ENCODE measurements around the gene ATP13A1. TPM values are rescaled to one million over a fixed set of nuclear protein-coding genes. Genes with fewer than 3 reads are reported as not detected.
A peak's percentile ranks its signal among the peaks of the same experiment; 100 is the strongest.

Gene ATP13A1
- total RNA-seq, 1 donor from 2014 or later: 22.0 TPM

GRCh38 chr19:19662871-19663255 lies 613 bp downstream of the ATP13A1 start:
- peak in 1 of 2 donors; percentile 19 for DNase-seq (ENCODE audit: low read depth in 2 of 2)

GRCh38 chr19:19662344-19662743 lies 1.1 kb downstream of the ATP13A1 start:
- no peak for DNase-seq (ENCODE audit: low read depth in 2 of 2)

GRCh38 chr19:19661675-19662251 lies 1.7 kb downstream of the ATP13A1 start:
- DNase-seq (ENCODE audit: low read depth in 2 of 2): no peak

- no peak for DNase-seq (ENCODE audit: low read depth in 2 of 2)
Measured at GRCh38 chr19:19661141-19661674, 2.3 kb downstream of the ATP13A1 start.

GRCh38 chr19:19659646-19660245 lies 3.7 kb downstream of the ATP13A1 start:
- DNase-seq (ENCODE audit: low read depth in 2 of 2): no peak

GRCh38 chr19:19657397-19657783 lies 6.1 kb downstream of the ATP13A1 start:
- no peak for DNase-seq (ENCODE audit: low read depth in 2 of 2)

GRCh38 chr19:19656451-19657396 lies 6.8 kb downstream of the ATP13A1 start:
- no peak for DNase-seq (ENCODE audit: low read depth in 2 of 2)

- no peak for DNase-seq (ENCODE audit: low read depth in 2 of 2)
Measured at GRCh38 chr19:19655641-19656343, 7.7 kb downstream of the ATP13A1 start.

GRCh38 chr19:19655051-19655594 lies 8.4 kb downstream of the ATP13A1 start:
- DNase-seq (ENCODE audit: low read depth in 2 of 2): no peak

GRCh38 chr19:19654441-19654840 lies 9.0 kb downstream of the ATP13A1 start:
- no peak for DNase-seq (ENCODE audit: low read depth in 2 of 2)

- no peak for DNase-seq (ENCODE audit: low read depth in 2 of 2)
Measured at GRCh38 chr19:19653597-19654147, 9.8 kb downstream of the ATP13A1 start.

GRCh38 chr19:19652482-19653295 lies 10.8 kb downstream of the ATP13A1 start:
- DNase-seq (ENCODE audit: low read depth in 2 of 2): no peak

- DNase-seq (ENCODE audit: low read depth in 2 of 2): no peak
Measured at GRCh38 chr19:19651076-19651475, 12.4 kb downstream of the ATP13A1 start.

GRCh38 chr19:19650331-19650730 lies 13.1 kb downstream of the ATP13A1 start:
- no peak for DNase-seq (ENCODE audit: low read depth in 2 of 2)

- DNase-seq (ENCODE audit: low read depth in 2 of 2): no peak
Measured at GRCh38 chr19:19649580-19649995, 13.9 kb downstream of the ATP13A1 start.

- no peak for DNase-seq (ENCODE audit: low read depth in 2 of 2)
Measured at GRCh38 chr19:19649155-19649554, 14.3 kb downstream of the ATP13A1 start.

GRCh38 chr19:19647037-19647835 lies 16.2 kb downstream of the ATP13A1 start:
- DNase-seq (ENCODE audit: low read depth in 2 of 2): no peak

- DNase-seq (ENCODE audit: low read depth in 2 of 2): no peak
Measured at GRCh38 chr19:19645233-19645870, 18.1 kb downstream of the ATP13A1 start.

- no peak for DNase-seq (ENCODE audit: low read depth in 2 of 2)
Measured at GRCh38 chr19:19644054-19644388, 19.5 kb downstream of the ATP13A1 start.
